Stimulated activated CD8-positive, alpha-beta memory T cell treated with anti-CD3 and anti-CD28 coated beads, Interleukin-4, amount 100 ng/mL, for 48 hours (primary cell): ENCODE data around the gene PCDH9.

Source experiments
- DNase-seq: peaks from one replicate; pipeline ENCODE4 v3.0.0-alpha.2; 2020

The PCDH9 gene

GRCh38 chr13:66354879-66355751 lies 875.0 kb downstream of the PCDH9 start:
- DNase-seq, result no peak

DNA sequence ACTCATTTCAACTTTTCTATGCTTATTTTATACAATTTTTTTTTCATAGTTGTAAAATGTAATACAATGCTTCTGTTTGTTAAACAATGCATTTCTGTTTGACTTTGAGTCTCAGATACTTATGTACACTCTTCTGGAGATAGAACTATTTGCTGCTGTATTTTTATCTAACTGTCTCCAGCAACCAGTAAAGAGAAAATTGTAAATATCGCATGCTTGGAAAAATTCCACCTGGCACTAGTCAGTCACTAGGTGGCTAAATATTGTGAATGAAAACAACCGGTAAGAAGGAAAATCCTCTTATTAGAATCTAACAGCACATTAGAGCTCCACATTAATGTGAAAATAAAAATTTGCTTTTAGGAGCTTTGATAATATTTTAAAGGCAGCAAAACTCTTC lies 876.5 kb downstream of the PCDH9 start:
- DNase-seq, result no peak

GRCh38 chr13:66349966-66350365 lies 880.2 kb downstream of the PCDH9 start:
- no peak for DNase-seq

- DNase-seq, result no peak
These were observed 881.1 kb downstream of the PCDH9 start for GRCh38 chr13:66348745-66349690.

- DNase-seq, result no peak
These were observed 882.5 kb downstream of the PCDH9 start for GRCh38 chr13:66347486-66348117.

DNA sequence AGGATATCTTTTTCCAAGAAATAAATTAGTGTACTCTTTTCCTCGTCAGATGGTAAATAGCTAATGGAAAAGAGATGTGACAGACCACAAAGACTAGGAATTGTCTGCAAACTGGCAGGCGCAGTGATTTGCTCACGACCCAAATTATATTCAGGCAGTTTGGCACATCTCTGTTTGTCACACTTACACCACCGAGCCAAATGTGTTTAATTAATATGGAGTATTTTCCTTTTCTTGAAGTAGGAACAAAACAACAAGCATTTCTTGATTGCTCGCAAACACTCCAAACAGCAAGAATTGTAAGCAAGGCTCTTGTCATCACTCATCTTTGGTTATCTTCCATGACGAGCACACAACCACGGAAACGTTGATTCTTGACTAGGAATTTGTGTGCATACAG lies 884.2 kb downstream of the PCDH9 start:
- DNase-seq, result no peak

- no peak for DNase-seq
These were observed 884.7 kb downstream of the PCDH9 start for GRCh38 chr13:66345518-66345810.

DNA sequence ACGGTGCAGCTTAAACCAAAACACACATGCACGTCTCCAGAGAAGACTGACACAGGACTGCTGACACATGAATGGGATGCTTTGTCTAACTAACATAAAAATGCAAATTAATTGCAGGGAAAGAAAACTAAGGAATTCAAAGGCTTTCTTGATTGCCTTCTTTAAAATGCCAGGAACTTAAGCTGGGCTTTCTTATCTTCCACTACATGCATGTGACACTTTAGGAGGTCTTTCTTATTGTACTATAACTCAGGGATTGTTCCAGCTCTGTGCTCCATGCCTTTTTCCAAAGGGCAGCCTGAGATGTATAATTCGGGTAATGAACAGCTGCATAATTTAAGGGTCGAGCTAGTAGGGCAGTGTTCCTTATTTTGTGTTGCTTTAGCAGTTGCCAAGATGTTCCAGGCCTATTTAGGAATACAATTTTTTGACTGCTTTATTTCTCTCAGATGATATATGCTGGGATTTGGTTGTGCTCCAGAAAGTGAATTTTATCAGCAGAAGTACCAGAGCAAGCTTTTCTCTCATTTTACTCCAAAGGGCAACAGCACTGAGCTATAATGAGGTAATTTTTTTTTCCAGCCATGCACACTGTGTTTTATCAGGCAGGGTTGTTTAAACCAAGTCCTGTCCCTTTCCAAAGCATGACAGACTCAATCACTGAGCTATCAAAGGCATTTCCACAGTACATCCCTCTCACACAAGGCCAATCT lies 885.2 kb downstream of the PCDH9 start:
- DNase-seq, result no peak

- no peak for DNase-seq
These were observed 886.8 kb downstream of the PCDH9 start for GRCh38 chr13:66343224-66343828.

DNA sequence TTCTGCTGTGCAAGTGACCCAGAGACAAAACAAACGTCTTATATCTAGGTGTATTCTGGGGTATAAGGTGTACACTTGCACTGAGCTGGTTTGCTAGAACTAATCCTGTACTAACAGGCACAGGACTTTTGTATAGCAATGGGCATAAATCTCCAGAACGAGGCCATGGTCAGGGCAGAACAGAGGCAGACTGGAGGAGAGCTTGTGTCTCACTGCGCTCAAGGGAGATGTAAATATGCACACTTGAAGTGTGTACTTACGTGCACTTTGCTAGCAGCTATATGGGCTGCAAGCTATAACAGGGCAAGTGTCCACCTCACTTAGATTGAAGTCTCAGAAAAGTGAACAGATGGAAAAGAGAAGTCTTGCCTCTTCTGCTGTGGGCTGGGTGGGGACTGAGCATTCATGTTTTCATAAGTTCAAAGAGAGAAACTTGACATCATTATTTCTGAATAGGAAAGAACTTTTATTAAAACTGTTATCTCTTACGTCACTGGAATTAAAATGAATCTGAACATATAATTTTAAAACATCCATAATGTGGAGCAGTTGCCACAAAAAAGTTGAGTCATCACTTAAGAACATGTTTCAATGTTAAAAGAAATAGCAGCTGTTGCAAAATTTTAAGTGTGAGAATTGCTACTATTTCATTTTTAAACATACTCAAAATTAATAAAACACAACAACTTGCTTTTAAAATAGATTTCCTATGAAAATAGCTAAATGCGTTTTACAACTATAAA lies 888.3 kb downstream of the PCDH9 start:
- no peak for DNase-seq

- DNase-seq, result no peak
These were observed 890.9 kb downstream of the PCDH9 start for GRCh38 chr13:66339214-66339613.

GRCh38 chr13:66338542-66338941 lies 891.6 kb downstream of the PCDH9 start:
- no peak for DNase-seq

- DNase-seq, result no peak
These were observed 894.5 kb downstream of the PCDH9 start for GRCh38 chr13:66335626-66336025.

DNA sequence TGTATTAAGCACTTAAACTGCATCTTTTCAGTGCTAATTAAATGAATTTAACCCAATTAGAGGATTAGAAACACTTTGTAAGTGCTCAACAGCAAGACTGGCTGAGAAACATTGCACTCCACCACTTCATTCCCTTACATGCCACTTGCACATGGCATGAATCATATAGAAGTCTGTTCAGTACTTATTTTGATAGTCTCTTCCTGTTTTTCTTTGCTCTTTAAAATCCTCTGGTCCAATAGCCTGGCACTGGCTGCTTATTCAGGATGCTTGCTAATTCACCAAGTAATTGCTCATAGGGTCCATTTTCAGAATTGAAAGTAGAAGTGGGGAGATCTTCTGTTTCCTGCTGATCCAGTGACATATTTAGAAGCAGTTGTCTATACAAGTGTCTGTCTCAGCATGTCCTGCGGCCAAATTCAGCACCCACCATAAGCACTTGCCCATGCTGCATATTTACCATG lies 900.1 kb downstream of the PCDH9 start:
- DNase-seq, result no peak

DNA sequence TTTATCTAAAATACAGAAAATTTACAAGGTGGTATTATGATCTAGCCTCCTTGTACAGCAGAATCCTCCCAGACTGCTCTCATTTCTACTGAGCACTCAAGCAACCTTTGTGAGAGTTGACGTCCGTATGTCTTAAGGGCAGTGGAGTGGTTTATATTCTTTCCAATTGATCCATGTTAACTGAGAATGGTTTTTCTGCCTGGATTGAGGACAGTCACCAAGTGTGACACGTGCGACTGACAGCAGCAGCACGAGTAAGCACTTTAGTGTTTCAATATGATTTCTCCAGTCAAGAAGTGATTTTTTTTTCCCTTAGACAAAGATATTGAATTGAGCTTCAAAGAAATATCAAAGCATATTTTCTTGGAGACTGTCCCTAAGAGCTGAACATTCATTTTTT lies 901.7 kb downstream of the PCDH9 start:
- no peak for DNase-seq

DNA sequence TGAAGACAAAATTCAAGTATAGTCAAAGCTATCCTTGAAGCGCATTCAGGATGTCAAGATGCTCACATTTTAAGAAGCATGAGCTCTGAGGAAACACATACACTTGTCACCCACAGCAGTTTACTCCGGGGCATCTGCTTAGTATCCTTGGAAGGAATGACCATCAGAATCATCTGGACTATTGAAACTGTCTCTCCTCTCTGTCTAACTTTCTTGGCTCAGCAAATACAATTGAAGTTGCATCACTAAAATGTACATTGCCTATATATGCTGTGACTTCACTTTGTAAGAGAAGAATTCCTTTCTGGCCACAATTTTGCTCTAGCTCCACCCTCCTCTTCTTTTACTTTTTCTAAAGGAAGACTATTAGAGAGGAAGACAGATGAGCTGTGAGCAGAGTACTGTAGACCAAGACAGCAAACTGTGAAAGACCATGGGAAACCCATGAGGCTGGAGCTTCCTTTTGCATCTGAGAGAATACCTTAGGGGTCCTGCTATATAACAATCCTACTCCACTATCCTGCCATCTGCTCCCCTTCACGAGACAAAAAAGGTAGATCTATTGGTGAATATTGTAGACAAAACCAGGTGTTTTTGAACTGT lies 906.3 kb downstream of the PCDH9 start:
- DNase-seq, result no peak

DNA sequence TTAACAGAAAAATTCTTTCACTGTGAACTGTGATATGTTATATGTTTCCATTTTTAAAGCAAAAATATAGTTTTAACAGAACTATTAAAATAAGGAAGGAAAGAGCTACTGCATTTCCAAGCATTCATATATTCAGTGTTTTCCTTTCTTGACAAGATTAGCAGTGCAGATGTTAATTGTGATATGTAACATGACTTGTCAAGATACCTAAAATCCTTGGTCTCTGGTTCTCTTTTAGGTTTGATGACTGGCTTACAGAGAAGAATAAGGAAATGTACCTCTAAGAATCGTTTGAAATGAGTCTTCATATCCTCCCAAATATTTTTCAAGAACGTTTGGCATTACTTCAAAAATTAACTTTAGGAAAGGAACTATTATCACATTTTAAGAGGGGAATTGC lies 907.2 kb downstream of the PCDH9 start:
- DNase-seq, result no peak

GRCh38 chr13:66322193-66322740 lies 907.9 kb downstream of the PCDH9 start:
- no peak for DNase-seq

DNA sequence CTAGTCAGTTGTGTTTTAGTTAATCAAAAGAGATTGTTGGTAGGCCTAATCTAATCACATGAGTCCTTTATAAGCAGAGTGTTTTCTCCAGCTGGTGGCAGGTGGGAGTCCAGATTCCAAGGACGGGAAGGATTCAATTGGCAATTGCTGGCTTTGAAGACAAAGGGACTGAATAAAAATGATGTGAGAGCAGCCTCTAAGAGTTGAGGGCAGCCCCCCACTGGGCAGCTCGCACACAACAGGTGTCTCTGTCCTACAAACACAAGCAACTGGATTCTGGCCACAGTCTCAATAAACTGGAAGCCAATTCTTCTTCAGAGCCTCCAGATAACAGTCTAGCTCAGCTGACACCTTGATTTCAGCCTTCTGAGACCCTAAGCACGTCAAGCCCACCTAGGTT lies 915.2 kb downstream of the PCDH9 start:
- no peak for DNase-seq

- no peak for DNase-seq
These were observed 916.7 kb downstream of the PCDH9 start for GRCh38 chr13:66313413-66313812.
